SK-N-SH treated with all-trans-retinoic acid at 6 μM for 48 hours (cell line): ENCODE data around the gene UBE4A.

Experiments used
- CSDC2 ChIP-seq: fragments of 250-450 bp; sonication (Bioruptor Pico); IDR thresholded peaks from 2 replicates; pipeline ENCODE4 v1.5.0; 2020; ENCODE audit warnings: mild to moderate bottlenecking, moderate library complexity
- TOX ChIP-seq: fragments of 250-450 bp; sonication (Bioruptor Pico); IDR thresholded peaks from 2 replicates; pipeline ENCODE4 v1.8.0; 2021; ENCODE audit warnings: mild to moderate bottlenecking, moderate library complexity, borderline replicate concordance
- ZFP3 ChIP-seq: fragments of 250-450 bp; sonication (Bioruptor Pico); IDR thresholded peaks from 2 replicates; pipeline ENCODE4 v1.5.0; 2020; ENCODE audit warnings: mild to moderate bottlenecking, moderate library complexity

DNA sequence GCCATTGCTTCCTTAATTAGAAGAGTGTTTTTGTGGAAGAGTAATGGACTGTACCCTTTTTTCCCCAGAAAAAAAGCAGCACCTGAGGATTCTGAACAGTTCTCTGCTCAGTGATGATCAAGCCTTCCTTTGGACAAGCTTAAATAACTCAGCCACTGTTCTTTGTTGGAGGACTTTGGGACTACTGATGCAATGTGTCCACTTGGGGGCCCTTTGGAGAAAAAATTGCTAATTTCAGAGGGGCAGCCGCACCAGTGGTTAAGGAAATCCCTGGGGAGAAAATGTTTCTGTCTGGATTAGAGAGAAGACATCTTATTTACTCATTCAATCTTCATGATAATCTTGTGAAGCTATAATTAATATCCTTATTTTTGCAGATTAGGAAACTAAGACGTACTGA lies 71.6 kb downstream of the UBE4A start:
- TF ChIP-seq CSDC2 (CRISPR knock-in tag), result no peak
- TF ChIP-seq ZFP3 (CRISPR knock-in tag), result no peak
- no peak for TF ChIP-seq TOX (CRISPR knock-in tag)
